GM23338 (cell line): ENCODE results near the gene ECM2. TPM values are rescaled to one million over a fixed set of nuclear protein-coding genes. Genes with fewer than 3 reads are reported as not detected.

Experiments
- CREB1 ChIP-seq: fragments of 250-450 bp; sonication (Bioruptor Pico); IDR thresholded peaks from 2 replicates; pipeline ENCODE4 v1.5.0; 2020; ENCODE audit warnings: low read depth, mild to moderate bottlenecking, moderate library complexity
- EZH2phosphoT487 ChIP-seq: fragments of 200-600 bp; sonication (generic); IDR thresholded peaks from one replicate; pipeline ENCODE4 v1.8.1; 2018; ENCODE audit warnings: antibody characterized with exemption; ENCODE audit not compliant: unreplicated experiment
- JUNB ChIP-seq: IDR thresholded peaks from one replicate; pipeline ENCODE4 v1.6.1; 2016; ENCODE audit warnings: antibody characterized with exemption; ENCODE audit not compliant: unreplicated experiment
- NANOG ChIP-seq: IDR thresholded peaks from 2 replicates; pipeline ENCODE4 v1.6.1; 2016; ENCODE audit warnings: antibody characterized with exemption, borderline replicate concordance
- POLR2AphosphoS5 ChIP-seq: IDR thresholded peaks from 2 replicates; pipeline ENCODE4 v1.6.1; 2016; ENCODE audit warnings: antibody characterized with exemption, low read depth
- STAT1 ChIP-seq: IDR thresholded peaks from one replicate; pipeline ENCODE4 v1.6.1; 2016; ENCODE audit warnings: antibody characterized with exemption; ENCODE audit not compliant: unreplicated experiment
- ZNF114 ChIP-seq: fragments of 250-450 bp; sonication (Bioruptor Pico); IDR thresholded peaks from 2 replicates; pipeline ENCODE4 v1.5.0; 2020; ENCODE audit warnings: mild to moderate bottlenecking, moderate library complexity
- ZNF331 ChIP-seq: fragments of 250-450 bp; sonication (Bioruptor Pico); IDR thresholded peaks from 2 replicates; pipeline ENCODE4 v1.5.0; 2020; ENCODE audit warnings: low read depth, mild to moderate bottlenecking, moderate library complexity
- polyA plus RNA-seq: library from polyadenylated mRNA; unstranded; fragments of >200 nt; fragmentation: Nextera tagmentation; extraction: Ambion mirVana; gene quantifications from 2 replicates; pipeline ENCODE4 v1.2.1, GENCODE V29; 2016
- total RNA-seq: library from RNA; depleted of rRNA; stranded (reverse); fragments of >200 nt; shearing (Covaris generic); gene quantifications from 2 replicates; pipeline ENCODE4 v1.2.3, GENCODE V29; 2014
- TF ChIP-seq, protein P1 (sequence below): fragments of 250-450 bp; sonication (Bioruptor Pico); IDR thresholded peaks from 2 replicates; pipeline ENCODE4 v1.5.0; 2020; ENCODE audit warnings: mild to moderate bottlenecking, moderate library complexity
- TF ChIP-seq, protein P2 (sequence below): IDR thresholded peaks from 2 replicates; pipeline ENCODE4 v1.6.1; 2016; ENCODE audit warnings: antibody characterized with exemption
- TF ChIP-seq, protein P3 (sequence below), 2 experiments: fragments of 200-600 bp in 1 of 2; sonication (generic) in 1 of 2; conservative IDR thresholded peaks; 2 replicates each; pipeline versions ENCODE4 v1.5.1 to v1.6.1; 2016 to 2017; ENCODE audit warnings: antibody characterized with exemption in 2 of 2, low read depth in 2 of 2, mild to moderate bottlenecking in 2 of 2, moderate library complexity in 1 of 2
- TF ChIP-seq, protein P4 (sequence below): IDR thresholded peaks from one replicate; pipeline ENCODE4 v1.6.1; 2018; ENCODE audit warnings: antibody characterized with exemption; ENCODE audit not compliant: unreplicated experiment

The ECM2 gene
- total and polyA plus RNA-seq, 2 experiments from 2014 or later = 0.79 TPM; not detected in 1

DNA sequence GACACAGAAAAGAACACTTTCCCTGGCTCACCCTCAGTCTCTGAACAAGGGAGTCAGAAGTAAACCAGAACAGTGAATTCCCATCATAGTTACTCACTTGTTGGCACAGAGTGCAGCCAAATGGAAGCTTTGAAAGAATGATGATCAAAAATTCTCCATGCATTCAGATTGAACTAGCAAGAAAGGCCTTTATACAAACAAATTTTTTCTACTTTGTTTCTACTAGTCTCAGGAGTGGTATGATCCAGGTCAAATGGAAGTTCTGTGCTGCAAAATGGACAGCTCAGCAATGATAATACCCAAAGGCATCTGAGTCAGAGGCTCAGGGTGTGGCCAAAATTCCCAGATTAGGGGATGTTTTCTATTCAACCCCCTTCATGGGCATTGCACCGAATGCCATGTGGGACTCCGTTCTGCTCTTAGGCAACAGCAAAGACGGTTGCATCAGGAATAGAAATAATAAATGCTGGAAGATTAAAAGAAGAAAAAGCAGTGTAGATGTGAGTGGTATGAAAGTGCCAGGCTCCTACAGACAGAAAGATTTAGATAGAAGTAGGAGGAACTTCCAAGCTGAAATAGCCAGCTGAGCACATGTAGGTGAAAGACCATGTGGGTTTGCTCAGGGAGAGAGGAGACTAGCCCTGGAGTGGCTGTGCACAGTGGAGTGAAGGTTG, 29.5 kb downstream of the ECM2 start (continued):
- TF ChIP-seq, protein P1, sequence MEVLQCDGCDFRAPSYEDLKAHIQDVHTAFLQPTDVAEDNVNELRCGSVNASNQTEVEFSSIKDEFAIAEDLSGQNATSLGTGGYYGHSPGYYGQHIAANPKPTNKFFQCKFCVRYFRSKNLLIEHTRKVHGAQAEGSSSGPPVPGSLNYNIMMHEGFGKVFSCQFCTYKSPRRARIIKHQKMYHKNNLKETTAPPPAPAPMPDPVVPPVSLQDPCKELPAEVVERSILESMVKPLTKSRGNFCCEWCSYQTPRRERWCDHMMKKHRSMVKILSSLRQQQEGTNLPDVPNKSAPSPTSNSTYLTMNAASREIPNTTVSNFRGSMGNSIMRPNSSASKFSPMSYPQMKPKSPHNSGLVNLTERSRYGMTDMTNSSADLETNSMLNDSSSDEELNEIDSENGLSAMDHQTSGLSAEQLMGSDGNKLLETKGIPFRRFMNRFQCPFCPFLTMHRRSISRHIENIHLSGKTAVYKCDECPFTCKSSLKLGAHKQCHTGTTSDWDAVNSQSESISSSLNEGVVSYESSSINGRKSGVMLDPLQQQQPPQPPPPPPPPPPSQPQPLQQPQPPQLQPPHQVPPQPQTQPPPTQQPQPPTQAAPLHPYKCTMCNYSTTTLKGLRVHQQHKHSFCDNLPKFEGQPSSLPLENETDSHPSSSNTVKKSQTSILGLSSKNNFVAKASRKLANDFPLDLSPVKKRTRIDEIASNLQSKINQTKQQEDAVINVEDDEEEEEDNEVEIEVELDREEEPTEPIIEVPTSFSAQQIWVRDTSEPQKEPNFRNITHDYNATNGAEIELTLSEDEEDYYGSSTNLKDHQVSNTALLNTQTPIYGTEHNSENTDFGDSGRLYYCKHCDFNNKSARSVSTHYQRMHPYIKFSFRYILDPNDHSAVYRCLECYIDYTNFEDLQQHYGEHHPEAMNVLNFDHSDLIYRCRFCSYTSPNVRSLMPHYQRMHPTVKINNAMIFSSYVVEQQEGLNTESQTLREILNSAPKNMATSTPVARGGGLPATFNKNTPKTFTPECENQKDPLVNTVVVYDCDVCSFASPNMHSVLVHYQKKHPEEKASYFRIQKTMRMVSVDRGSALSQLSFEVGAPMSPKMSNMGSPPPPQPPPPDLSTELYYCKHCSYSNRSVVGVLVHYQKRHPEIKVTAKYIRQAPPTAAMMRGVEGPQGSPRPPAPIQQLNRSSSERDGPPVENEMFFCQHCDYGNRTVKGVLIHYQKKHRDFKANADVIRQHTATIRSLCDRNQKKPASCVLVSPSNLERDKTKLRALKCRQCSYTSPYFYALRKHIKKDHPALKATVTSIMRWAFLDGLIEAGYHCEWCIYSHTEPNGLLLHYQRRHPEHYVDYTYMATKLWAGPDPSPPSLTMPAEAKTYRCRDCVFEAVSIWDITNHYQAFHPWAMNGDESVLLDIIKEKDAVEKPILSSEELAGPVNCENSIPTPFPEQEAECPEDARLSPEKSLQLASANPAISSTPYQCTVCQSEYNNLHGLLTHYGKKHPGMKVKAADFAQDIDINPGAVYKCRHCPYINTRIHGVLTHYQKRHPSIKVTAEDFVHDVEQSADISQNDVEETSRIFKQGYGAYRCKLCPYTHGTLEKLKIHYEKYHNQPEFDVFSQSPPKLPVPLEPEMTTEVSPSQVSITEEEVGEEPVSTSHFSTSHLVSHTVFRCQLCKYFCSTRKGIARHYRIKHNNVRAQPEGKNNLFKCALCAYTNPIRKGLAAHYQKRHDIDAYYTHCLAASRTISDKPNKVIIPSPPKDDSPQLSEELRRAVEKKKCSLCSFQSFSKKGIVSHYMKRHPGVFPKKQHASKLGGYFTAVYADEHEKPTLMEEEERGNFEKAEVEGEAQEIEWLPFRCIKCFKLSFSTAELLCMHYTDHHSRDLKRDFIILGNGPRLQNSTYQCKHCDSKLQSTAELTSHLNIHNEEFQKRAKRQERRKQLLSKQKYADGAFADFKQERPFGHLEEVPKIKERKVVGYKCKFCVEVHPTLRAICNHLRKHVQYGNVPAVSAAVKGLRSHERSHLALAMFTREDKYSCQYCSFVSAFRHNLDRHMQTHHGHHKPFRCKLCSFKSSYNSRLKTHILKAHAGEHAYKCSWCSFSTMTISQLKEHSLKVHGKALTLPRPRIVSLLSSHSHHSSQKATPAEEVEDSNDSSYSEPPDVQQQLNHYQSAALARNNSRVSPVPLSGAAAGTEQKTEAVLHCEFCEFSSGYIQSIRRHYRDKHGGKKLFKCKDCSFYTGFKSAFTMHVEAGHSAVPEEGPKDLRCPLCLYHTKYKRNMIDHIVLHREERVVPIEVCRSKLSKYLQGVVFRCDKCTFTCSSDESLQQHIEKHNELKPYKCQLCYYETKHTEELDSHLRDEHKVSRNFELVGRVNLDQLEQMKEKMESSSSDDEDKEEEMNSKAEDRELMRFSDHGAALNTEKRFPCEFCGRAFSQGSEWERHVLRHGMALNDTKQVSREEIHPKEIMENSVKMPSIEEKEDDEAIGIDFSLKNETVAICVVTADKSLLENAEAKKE = no peak
- TF ChIP-seq EZH2phosphoT487 (no peak), CREB1 (no peak), ZNF331 (no peak), NANOG (no peak), POLR2AphosphoS5 (no peak), JUNB (no peak), STAT1 (no peak), ZNF114 (CRISPR knock-in tag) (no peak)
- TF ChIP-seq, protein P2, sequence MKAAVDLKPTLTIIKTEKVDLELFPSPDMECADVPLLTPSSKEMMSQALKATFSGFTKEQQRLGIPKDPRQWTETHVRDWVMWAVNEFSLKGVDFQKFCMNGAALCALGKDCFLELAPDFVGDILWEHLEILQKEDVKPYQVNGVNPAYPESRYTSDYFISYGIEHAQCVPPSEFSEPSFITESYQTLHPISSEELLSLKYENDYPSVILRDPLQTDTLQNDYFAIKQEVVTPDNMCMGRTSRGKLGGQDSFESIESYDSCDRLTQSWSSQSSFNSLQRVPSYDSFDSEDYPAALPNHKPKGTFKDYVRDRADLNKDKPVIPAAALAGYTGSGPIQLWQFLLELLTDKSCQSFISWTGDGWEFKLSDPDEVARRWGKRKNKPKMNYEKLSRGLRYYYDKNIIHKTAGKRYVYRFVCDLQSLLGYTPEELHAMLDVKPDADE = no peak
- TF ChIP-seq, protein P3, sequence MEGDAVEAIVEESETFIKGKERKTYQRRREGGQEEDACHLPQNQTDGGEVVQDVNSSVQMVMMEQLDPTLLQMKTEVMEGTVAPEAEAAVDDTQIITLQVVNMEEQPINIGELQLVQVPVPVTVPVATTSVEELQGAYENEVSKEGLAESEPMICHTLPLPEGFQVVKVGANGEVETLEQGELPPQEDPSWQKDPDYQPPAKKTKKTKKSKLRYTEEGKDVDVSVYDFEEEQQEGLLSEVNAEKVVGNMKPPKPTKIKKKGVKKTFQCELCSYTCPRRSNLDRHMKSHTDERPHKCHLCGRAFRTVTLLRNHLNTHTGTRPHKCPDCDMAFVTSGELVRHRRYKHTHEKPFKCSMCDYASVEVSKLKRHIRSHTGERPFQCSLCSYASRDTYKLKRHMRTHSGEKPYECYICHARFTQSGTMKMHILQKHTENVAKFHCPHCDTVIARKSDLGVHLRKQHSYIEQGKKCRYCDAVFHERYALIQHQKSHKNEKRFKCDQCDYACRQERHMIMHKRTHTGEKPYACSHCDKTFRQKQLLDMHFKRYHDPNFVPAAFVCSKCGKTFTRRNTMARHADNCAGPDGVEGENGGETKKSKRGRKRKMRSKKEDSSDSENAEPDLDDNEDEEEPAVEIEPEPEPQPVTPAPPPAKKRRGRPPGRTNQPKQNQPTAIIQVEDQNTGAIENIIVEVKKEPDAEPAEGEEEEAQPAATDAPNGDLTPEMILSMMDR (conservative IDR thresholded peaks at IDR 0.05; ENCODE audit: low read depth in 2 of 2) = no peak
- TF ChIP-seq, protein P4, sequence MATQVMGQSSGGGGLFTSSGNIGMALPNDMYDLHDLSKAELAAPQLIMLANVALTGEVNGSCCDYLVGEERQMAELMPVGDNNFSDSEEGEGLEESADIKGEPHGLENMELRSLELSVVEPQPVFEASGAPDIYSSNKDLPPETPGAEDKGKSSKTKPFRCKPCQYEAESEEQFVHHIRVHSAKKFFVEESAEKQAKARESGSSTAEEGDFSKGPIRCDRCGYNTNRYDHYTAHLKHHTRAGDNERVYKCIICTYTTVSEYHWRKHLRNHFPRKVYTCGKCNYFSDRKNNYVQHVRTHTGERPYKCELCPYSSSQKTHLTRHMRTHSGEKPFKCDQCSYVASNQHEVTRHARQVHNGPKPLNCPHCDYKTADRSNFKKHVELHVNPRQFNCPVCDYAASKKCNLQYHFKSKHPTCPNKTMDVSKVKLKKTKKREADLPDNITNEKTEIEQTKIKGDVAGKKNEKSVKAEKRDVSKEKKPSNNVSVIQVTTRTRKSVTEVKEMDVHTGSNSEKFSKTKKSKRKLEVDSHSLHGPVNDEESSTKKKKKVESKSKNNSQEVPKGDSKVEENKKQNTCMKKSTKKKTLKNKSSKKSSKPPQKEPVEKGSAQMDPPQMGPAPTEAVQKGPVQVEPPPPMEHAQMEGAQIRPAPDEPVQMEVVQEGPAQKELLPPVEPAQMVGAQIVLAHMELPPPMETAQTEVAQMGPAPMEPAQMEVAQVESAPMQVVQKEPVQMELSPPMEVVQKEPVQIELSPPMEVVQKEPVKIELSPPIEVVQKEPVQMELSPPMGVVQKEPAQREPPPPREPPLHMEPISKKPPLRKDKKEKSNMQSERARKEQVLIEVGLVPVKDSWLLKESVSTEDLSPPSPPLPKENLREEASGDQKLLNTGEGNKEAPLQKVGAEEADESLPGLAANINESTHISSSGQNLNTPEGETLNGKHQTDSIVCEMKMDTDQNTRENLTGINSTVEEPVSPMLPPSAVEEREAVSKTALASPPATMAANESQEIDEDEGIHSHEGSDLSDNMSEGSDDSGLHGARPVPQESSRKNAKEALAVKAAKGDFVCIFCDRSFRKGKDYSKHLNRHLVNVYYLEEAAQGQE = no peak
